Measurements from ENCODE around the gene GATAD2B.

GATAD2B gene

GRCh38 chr1:153827168-153827964 is 95.4 kb downstream of the GATAD2B start:
- DNase-seq: no peak

GRCh38 chr1:153818876-153819275 is 103.9 kb downstream of the GATAD2B start:
- DNase-seq: no peak

- no peak for DNase-seq
These were observed 106.4 kb downstream of the GATAD2B start for GRCh38 chr1:153816283-153816889.

- DNase-seq: no peak
These were observed 116.7 kb downstream of the GATAD2B start for GRCh38 chr1:153805886-153806719.

GRCh38 chr1:153805042-153805745 is 117.6 kb downstream of the GATAD2B start:
- DNase-seq: no peak

- DNase-seq: no peak
These were observed 118.7 kb downstream of the GATAD2B start for GRCh38 chr1:153804112-153804511.

GRCh38 chr1:153803470-153804056 is 119.2 kb downstream of the GATAD2B start:
- no peak for DNase-seq

GRCh38 chr1:153801786-153802697 is 120.7 kb downstream of the GATAD2B start:
- DNase-seq: no peak

- no peak for DNase-seq
These were observed 121.6 kb downstream of the GATAD2B start for GRCh38 chr1:153801028-153801625.

GRCh38 chr1:153800516-153800915 is 122.3 kb downstream of the GATAD2B start:
- DNase-seq: no peak

- DNase-seq: no peak
These were observed 123.0 kb downstream of the GATAD2B start for GRCh38 chr1:153799566-153800465.

GRCh38 chr1:153799016-153799415 is 123.8 kb downstream of the GATAD2B start:
- DNase-seq: no peak

- DNase-seq: no peak
These were observed 124.3 kb downstream of the GATAD2B start for GRCh38 chr1:153798468-153798780.

GRCh38 chr1:153796786-153797659 is 125.7 kb downstream of the GATAD2B start:
- DNase-seq: peak; percentile 77

- no peak for DNase-seq
These were observed 126.6 kb downstream of the GATAD2B start for GRCh38 chr1:153795934-153796785.

- no peak for DNase-seq
These were observed 127.4 kb downstream of the GATAD2B start for GRCh38 chr1:153795330-153795837.

- DNase-seq: no peak
These were observed 128.0 kb downstream of the GATAD2B start for GRCh38 chr1:153794624-153795329.
